ENCODE data around the gene KCNH8.

GRCh38 chr3:19428729-19429128 is 280.4 kb downstream of the KCNH8 start:
- TF ChIP-seq CTCF (IDR thresholded peaks at IDR 0.05; ENCODE audit: poor library complexity) (no peak), EZH2phosphoT487 (IDR thresholded peaks at IDR 0.05; ENCODE audit: low read depth, severe bottlenecking, unreplicated experiment) (no peak), EZH2 (IDR thresholded peaks at IDR 0.05; ENCODE audit: borderline replicate concordance) (no peak)
